Caco-2 (cell line): ENCODE measurements around the gene SPART. TPM values are rescaled to one million over a fixed set of nuclear protein-coding genes. Genes with fewer than 3 reads are reported as not detected.

Experiments
- BruUV-seq: library from RNA; stranded (reverse); fragments of 400-500 nt; replicated peaks from 2 replicates; lab custom pipeline; 2021; lab: Mats Ljungman, UMichigan
- CTCF ChIA-PET: fragments of 300-600 bp; sonication (Branson Sonifier 250); formaldehyde crosslinking; loops from one replicate; lab custom pipeline; 2022; ENCODE audit warnings: antibody characterized with exemption; lab: Charles Lee
- POLR2A ChIA-PET: fragments of 300-600 bp; sonication (Branson Sonifier 250); formaldehyde crosslinking; loops from one replicate; lab custom pipeline; 2022; ENCODE audit warnings: antibody characterized with exemption; lab: Charles Lee
- DNase-seq, 2 experiments: peaks; one replicate each; pipeline versions ENCODE4 v3.0.0 to v3.0.0-alpha.2; 2020 to 2022
- H3K27me3 ChIP-seq: replicated peaks from 2 replicates; pipeline ENCODE4 v1.6.0; 2011; ENCODE audit warnings: low read length; ENCODE audit not compliant: control insufficient read depth, insufficient read depth
- H3K36me3 ChIP-seq: 2 replicates; pipeline ENCODE4 v1.5.1; 2011; ENCODE audit warnings: low read length; ENCODE audit not compliant: control insufficient read depth, insufficient read depth
- H3K4me1 ChIP-seq: fragments of 250-450 bp; sonication (Bioruptor Pico); 2 replicates; pipeline ENCODE4 v1.5.1; 2020; ENCODE audit warnings: mild to moderate bottlenecking
- H3K4me3 ChIP-seq: 2 replicates; pipeline ENCODE4 v1.5.1; 2011; ENCODE audit warnings: low read depth, mild to moderate bottlenecking, control low read depth, low read length
- H3K9me3 ChIP-seq: fragments of 250-450 bp; sonication (Bioruptor Pico); 2 replicates; pipeline ENCODE4 v1.5.1; 2020; ENCODE audit warnings: mild to moderate bottlenecking, moderate library complexity
- H3K27ac Mint-ChIP-seq: one replicate; pipeline ENCODE4 v1.8.0; 2022; ENCODE audit warnings: mixed read lengths; ENCODE audit not compliant: unreplicated experiment
- H3K27me3 Mint-ChIP-seq: one replicate; pipeline ENCODE4 v1.8.0; 2022; ENCODE audit warnings: mixed read lengths; ENCODE audit not compliant: insufficient read depth, unreplicated experiment
- H3K36me3 Mint-ChIP-seq: one replicate; pipeline ENCODE4 v1.8.0; 2022; ENCODE audit warnings: mild to moderate bottlenecking, mixed read lengths; ENCODE audit not compliant: insufficient read depth, unreplicated experiment
- H3K4me1 Mint-ChIP-seq: one replicate; pipeline ENCODE4 v1.8.0; 2022; ENCODE audit warnings: low read depth, mixed read lengths; ENCODE audit not compliant: unreplicated experiment
- H3K4me3 Mint-ChIP-seq: one replicate; pipeline ENCODE4 v1.8.0; 2022; ENCODE audit warnings: mild to moderate bottlenecking, moderate library complexity, mixed read lengths; ENCODE audit not compliant: unreplicated experiment
- H3K9me3 Mint-ChIP-seq: one replicate; pipeline ENCODE4 v1.8.0; 2022; ENCODE audit warnings: mixed read lengths; ENCODE audit not compliant: unreplicated experiment
- CTCF ChIP-seq, 2 experiments: fragments of 200-600 bp in 1 of 2; IDR thresholded peaks; 1 replicate in 1 of 2; 2 replicates in 1 of 2; pipeline versions ENCODE4 v1.5.1 to v1.8.0; 2011 to 2022; ENCODE audit warnings: antibody characterized with exemption in 1 of 2, control low read depth in 1 of 2, inconsistent platforms in 1 of 2, low read depth in 1 of 2, low read length in 1 of 2, mild to moderate bottlenecking in 1 of 2, moderate library complexity in 1 of 2; ENCODE audit not compliant: insufficient read depth in 1 of 2, severe bottlenecking in 1 of 2, unreplicated experiment in 1 of 2
- intact Hi-C: fragments of 100-400 bp; cut with micrococcal nuclease; formaldehyde crosslinking; loops from one replicate; pipeline ENCODE4 v1.10.0; 2022; ENCODE audit not compliant: unreplicated experiment
- total RNA-seq: library from RNA; stranded (reverse); gene quantifications from 2 replicates; pipeline ENCODE4 v1.2.3, GENCODE V29; 2022

SPART gene
- total RNA-seq, 1 experiment from 2014 or later = not detected

DNA sequence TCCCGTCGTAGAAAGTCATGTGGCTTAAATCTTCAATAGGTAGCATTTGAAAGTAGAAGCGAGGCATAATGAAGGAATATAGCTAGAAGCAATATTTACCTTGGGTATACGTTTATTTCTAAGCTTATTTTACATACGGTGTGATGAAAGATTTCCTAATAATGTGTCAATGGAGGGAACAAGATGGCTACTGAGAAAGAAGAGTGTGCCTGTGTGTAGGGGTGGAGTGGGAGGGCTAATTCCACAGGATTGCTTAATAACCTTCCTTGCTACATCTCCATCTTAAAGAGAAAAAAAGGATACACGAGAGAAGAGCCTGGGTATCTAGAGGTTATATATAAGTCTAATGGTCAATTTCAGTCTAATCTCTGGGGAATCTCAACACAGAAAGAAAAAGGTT lies 2.0 kb downstream of the SPART start:
- H3K4me1 Mint-ChIP-seq = no peaks in the 10 kb centered on the region
- intact Hi-C loops = no loop called here
- no peak overlapping the region for H3K4me3 Mint-ChIP-seq
- no peaks in the 10 kb centered on the region for H3K4me1 ChIP-seq
- no peaks in the 10 kb centered on the region for H3K27me3 Mint-ChIP-seq
- ChIA-PET CTCF (no interaction called here), POLR2A (no interaction called here)
- H3K36me3 Mint-ChIP-seq = no peaks in the 10 kb centered on the region
- H3K4me3 ChIP-seq = no peak overlapping the region
- DNase-seq = no peak
- H3K9me3 ChIP-seq = no peaks in the 10 kb centered on the region
- H3K9me3 Mint-ChIP-seq = peaks cover 5% of the 10 kb centered on the region
- BruUV-seq = no TSS peak
- no peak overlapping the region for H3K27ac Mint-ChIP-seq
- no peaks in the 10 kb centered on the region for H3K27me3 ChIP-seq
- TF ChIP-seq CTCF (IDR thresholded peaks at IDR 0.05; ENCODE audit: insufficient read depth in 1 of 2, low read depth in 1 of 2, low read length in 1 of 2, severe bottlenecking in 1 of 2, unreplicated experiment in 1 of 2) = no peak
- H3K36me3 ChIP-seq = no peaks in the 10 kb centered on the region

DNA sequence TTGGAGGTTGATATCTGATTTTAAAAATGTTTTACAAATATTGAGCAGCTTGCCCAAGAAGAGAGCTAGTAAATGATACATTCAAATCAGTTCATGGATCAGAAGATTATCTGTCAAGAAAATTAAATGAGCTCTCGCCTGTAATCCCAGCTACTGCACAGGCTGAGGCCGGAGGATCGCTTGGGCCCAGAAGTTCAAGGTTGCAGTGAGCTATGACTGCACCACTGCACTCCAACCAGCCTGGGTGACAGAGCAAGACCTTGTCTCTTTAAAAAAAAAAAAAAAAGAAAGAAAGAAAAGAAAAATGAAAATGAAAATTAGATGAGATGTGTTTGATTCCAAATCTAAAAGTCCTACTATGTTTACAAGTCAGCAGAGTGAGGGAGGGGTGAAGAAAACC lies 2.4 kb downstream of the SPART start:
- POLR2A ChIA-PET = no interaction called here
- intact Hi-C loops = no loop called here
- Histone ChIP-seq H3K4me3 (no peak overlapping the region), H3K36me3 (no peaks in the 10 kb centered on the region), H3K27me3 (no peaks in the 10 kb centered on the region), H3K4me1 (no peaks in the 10 kb centered on the region), H3K9me3 (no peaks in the 10 kb centered on the region)
- TF ChIP-seq CTCF (IDR thresholded peaks at IDR 0.05; ENCODE audit: insufficient read depth in 1 of 2, low read depth in 1 of 2, low read length in 1 of 2, severe bottlenecking in 1 of 2, unreplicated experiment in 1 of 2) = no peak
- Mint-ChIP-seq H3K36me3 (no peaks in the 10 kb centered on the region), H3K4me1 (no peaks in the 10 kb centered on the region), H3K9me3 (peaks cover 5% of the 10 kb centered on the region), H3K27me3 (peaks cover 3% of the 10 kb centered on the region), H3K4me3 (no peak overlapping the region), H3K27ac (no peak overlapping the region)
- CTCF ChIA-PET = no interaction called here
- no TSS peak for BruUV-seq
- no peak for DNase-seq

DNA sequence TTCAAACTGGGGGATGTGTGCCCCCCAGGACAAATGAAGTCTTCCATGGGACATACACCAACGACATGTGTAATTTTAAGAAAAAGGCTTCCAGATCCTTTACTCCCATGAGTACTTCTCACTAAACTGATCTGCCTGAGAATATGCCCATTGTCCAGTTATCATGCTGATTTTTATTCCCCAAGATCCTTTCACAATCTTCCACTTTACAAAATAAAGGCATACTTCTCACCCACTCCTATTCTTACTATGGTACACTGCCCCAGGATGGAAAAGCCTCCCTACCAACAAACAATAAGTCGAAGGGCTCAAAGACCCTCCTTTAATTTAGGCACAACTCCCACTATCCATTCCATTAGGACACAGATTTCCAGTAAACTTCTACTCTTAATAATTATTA lies 3.5 kb downstream of the SPART start:
- Histone ChIP-seq H3K36me3 (no peaks in the 10 kb centered on the region), H3K27me3 (no peaks in the 10 kb centered on the region), H3K4me1 (no peaks in the 10 kb centered on the region), H3K9me3 (no peaks in the 10 kb centered on the region), H3K4me3 (no peak overlapping the region)
- DNase-seq = no peak
- CTCF ChIA-PET = no interaction called here
- TF ChIP-seq CTCF (IDR thresholded peaks at IDR 0.05; ENCODE audit: insufficient read depth in 1 of 2, low read depth in 1 of 2, low read length in 1 of 2, severe bottlenecking in 1 of 2, unreplicated experiment in 1 of 2) = no peak
- H3K4me1 Mint-ChIP-seq = no peaks in the 10 kb centered on the region
- peaks cover 4% of the 10 kb centered on the region for H3K27me3 Mint-ChIP-seq
- H3K9me3 Mint-ChIP-seq = peaks cover 5% of the 10 kb centered on the region
- no peaks in the 10 kb centered on the region for H3K36me3 Mint-ChIP-seq
- H3K4me3 Mint-ChIP-seq = no peak overlapping the region
- POLR2A ChIA-PET = no interaction called here
- BruUV-seq = no TSS peak
- intact Hi-C loops = no loop called here
- H3K27ac Mint-ChIP-seq = no peak overlapping the region
